GM18868 (cell line): ENCODE measurements around the gene ABCD2.
"Not testable (repeated sequence)": the region's sequence is repeated elsewhere in the genome, so short reads cannot be mapped to it uniquely, and the experiment has no call there.

Source experiments
- ATAC-seq: cut with Tn5 transposase; IDR thresholded peaks from one replicate; pipeline ENCODE4 v1.9.1; 2021; ENCODE audit warnings: mild to moderate bottlenecking, moderate library complexity; ENCODE audit not compliant: unreplicated experiment

ABCD2 gene

DNA sequence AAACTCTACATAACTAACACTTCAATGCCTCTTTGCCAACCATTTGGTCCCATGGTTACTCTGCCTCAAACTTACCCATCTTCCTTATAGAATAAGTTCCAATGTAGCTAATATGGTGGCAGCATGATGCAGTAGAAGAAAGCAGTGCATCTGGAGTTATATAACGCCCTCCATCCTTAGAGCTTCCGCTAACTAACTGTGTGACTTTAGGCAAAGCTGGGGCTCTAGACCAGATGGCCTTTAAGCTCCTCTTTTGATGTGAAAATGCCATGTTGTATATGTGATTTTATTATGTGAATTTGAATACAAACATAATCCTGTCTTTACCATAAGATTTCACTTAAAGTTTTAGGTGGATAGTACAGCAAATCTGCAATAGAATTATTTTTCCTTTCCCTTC, 6.1 kb downstream of the ABCD2 start:
- ATAC-seq, result no peak

DNA sequence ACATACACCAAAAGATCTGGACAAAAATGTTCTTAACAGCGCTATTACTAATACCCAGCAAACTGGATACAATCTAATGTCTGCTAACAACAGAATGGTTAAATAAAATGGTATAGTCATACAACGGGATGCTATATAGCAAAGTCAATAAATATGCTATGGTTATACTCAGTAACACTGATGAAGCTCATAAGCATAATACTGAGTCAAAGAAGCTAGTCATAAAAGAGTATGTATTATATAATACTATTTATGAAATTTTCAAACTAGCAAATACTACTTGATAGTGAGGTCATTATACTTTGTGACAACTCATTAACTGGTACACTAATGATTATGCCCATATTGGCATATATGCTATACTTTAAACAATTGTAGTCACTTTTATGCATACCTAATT, 7.4 kb downstream of the ABCD2 start:
- no peak for ATAC-seq

DNA sequence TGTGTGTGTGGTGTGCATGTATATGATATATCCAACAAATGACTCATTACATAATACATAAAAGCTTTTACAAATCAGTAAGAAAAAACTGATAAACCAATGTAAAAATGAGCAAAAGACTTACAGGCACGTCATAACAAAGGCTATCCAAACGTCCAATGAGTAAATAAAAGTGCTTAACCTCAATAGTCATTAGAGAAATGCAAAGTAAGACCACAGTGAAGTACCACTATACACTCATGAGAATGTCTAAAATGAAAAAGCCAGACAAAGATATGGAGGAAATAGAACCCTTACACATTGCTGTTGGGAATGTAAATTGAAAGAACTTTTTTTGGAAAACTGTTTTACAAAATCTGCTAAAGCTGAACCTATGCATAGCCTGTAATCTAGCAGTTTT, 7.8 kb downstream of the ABCD2 start:
- ATAC-seq, result no peak

DNA sequence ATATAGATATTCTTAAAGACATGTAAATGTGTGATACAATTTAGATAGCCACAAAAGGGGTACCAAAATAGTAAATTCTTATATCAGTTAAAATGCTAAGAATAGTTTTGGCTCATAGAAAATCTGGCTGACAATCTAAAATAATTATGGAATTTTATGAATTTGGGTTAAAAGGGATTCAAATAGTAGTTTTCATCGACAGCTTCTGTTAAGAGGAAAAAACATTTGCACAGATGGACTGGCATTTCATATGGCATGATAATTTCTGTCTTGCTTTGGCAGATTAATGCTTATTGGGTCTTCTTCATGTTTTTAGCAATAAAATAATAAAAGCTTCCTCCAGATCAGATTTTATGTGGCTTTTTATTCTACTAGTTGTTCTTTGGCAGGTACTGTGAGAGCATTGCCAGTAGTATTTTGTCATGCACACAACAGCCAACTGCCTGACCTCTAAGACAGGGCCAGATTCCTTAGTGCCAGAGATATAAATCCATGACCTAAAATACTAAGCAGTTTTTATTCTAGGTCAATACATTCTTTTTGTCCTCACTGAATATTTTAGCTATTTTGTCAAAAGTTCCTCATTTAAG, 9.1 kb downstream of the ABCD2 start:
- ATAC-seq, result no peak

DNA sequence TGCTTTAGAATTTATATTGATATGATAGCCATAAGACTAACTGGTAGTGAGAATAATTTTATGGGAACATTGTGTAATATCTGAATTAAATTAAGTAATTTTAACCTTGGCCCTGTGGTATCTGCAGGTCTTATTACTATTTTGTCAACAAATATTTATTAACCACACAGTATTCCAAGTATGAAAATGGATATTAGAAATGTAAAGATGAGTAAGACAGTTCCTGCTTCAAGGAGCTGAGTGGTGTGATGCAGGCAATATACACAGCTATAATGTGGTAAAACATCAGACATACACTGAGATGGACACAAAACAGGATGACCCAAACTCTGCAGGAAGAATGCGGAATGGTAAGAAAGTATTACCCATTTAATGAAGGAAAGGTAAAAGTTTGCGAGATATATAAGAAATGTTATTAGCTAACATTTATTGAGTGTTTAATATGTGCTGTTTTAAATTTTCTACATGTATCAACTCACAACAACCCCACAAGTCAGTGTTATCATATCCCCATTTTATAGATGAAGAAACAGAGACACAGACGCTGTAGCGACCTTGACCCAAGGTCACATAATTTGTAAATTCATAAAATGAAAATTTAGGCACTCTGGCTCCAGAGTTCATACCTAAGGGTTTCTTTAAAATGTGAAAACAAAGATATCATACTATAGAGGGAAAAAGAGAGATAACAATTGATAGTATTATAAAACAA, 12.7 kb downstream of the ABCD2 start:
- no peak for ATAC-seq

DNA sequence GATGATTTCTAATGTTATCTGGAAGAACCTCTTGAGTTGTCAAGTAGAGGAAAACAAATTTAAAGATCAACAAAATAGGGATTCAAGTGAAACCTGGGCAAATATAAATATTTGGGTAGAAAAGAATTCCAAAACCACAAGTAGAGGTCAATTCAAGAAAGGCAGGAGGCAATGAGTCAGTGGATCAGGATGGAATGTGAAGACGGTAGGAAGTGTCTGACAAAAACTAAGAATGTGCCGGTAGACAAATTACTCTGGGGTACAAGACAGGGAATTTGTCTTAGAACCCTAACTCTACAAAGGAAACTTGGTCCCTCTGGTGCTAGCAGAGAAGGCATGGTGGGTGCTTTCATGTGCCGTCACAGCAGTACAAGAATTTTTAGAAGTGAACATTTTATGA, 13.6 kb downstream of the ABCD2 start:
- no peak for ATAC-seq

DNA sequence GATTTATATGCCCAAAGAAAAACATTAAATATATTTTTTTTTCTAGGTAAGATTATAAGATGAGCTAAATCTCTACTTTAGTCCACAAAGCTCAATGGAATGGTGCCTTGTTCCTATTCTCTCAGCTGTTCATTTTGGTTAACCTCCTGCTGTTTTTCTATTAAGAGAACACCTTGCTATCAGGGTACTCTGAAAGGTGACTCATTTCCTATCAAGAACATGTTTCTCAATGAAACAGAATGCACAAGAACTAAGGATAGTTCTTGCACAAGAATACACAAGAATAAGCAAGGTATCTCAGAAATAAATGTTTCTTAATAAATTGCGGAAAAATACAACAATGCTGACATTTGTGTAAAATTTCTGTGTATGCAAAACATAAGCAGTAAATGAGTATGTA, 14.1 kb downstream of the ABCD2 start:
- ATAC-seq, result no peak

DNA sequence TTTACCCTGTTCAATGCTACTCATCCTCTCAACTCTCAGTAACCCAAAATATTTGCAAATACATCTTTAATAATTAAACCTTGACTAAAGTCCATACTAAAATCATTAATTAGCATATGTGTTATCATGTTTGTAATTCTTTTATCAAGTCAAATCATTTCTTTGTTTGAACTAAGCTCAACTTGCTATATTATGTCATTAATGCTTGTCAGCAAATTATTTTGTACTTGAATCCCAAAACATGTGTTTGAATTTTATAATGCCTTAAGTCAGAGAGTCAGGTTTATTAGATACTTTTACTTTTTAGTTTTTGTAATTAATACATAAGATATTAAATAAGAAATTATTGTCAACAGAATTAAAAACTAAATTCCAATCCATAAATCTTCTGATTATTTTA, 16.5 kb downstream of the ABCD2 start:
- no peak for ATAC-seq

DNA sequence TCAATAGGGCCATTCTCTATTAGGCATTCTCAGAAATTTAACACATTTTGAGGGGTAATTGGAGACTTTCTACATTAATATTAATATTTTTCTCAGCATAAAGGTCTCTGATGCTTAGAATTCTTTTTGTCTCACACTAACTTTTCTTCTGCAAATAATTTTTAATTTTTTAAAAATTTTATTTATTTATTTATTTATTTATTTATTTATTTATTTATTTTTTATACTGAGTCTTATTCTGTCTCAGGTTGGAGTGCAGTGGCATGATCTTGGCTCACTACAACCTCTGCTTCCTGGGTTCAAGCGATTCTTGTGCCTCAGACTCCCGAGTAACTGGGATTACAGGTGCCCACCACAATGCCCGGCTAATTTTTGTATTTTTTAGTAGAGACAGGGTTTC, 17.7 kb downstream of the ABCD2 start:
- ATAC-seq, result not testable (repeated sequence)

DNA sequence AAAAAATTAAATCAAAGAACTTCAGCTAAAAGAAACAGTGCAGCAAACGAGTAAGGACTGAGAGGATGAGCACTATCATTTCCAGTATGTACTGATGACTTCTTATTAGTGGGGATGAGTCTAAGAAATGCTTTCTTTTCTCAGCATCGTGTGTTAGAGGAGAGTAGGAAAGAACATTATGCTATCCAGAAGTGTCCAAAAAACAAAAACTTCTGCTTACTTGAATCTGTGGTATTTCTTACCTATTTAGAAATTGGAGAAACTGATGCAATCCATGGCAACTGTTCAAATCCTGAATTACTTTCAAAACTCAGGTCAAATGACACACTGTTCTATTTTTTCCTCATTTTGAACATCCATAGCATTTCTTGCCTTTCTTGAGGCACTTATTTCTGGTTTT, 23.7 kb downstream of the ABCD2 start:
- ATAC-seq, result no peak

DNA sequence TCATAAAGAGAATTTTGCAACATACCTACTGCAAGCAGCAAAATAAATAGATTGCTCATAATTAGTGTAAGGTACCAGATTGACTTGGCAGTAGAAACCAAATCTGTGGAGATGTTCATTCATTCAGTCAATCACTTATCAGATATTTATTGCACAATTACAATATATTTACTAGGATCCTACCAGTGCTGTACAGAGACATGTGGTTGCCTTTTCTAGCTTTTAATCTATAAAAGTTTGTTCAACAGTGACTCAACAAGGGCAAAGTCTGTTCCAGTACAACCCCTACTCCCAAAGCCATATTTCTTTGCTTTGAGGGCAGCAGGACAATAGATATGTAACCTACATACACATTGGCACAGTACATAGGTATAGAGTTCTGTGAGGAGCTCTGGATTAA, 27.3 kb downstream of the ABCD2 start:
- ATAC-seq, result no peak

DNA sequence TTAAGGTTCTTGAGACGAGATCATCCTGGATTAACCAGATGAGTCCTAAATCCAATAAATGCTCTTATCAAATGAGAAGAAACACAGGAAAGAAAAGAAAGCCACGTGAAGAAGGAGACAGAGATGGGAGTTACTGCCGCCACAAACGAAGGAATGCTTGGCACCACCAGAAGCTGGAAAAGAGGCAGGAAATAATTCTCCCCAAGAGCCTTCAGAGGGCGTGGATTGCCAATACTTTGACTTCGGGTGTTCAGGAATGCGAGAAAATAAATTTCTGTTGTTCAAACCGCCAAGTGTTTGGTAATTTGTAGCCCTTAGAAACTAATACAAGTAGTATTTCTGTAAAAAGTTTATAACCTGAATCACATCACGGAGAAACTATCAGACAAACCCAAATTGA, 31.3 kb downstream of the ABCD2 start:
- ATAC-seq, result no peak

DNA sequence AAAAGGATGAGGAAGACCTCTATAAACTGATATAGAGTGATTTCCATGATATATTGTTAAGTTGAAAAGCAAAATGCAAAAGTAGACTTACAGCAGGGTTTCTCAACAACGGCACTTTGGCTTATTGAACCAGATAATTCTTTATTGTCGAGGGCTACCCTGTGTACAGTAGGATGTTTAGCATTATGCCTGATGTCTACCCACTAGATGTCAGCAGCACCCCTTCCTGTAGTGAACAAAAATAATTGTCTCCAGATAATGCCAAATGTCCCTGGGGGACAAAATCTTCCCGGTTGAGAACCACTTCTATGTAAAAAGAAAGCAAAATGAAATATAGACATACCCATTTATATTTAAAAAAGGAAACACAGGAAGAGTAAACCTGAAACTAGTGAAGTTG, 32.4 kb downstream of the ABCD2 start:
- peak; percentile 95 for ATAC-seq

DNA sequence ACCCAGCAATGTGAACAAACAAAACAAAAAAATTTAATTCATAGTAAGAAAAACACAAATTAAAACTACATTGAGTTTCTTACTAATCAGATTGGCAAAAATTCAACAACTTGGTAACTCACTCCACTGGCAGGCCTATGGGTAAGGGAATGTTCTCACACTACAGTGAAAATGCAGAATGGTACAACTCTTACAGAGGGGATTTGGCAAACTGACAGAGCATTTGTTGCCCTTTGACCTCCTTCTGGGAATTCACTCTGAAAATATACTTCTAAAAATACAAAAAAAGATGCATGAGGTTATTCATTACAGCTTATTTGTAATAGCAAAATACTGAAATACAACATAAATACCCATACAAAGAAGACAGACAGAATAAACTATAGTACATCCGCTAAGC, 32.8 kb downstream of the ABCD2 start:
- ATAC-seq, result peak; percentile 16

DNA sequence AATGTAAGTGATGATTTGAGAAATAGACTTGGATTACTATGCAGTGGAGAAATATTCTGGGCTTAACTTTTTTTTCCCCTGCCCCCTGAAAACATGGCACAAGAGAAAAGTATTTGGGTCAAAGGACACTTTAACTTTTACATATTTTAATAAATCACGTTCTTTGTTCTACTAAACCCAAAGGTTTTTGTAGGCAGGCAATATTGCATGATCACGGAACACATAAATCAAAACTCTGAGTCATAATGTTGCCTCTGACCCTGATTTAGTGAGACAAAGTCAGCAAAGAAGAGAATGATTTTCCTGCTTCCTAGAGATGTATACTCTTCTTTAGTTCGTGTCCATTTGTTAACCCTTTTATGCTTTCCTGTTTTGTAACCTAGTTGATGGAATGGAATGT, 38.0 kb downstream of the ABCD2 start:
- ATAC-seq, result no peak

DNA sequence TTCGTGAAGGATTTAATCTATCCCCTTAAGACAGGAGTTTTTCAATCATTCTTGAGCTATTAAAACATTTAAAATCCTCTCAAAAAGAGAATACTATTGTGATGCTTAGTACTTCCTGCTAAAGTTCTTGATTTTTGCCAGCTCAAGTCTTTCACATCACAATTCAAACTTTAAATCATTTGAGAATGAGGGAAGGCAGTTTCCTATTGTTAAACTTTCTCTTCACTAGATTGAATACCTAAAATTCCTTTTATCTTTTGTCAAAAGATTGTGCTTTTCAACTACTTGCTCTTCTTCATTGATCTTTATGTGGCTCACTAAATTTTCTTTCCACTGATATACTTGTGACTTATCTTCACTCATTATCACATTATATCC, 44.1 kb downstream of the ABCD2 start:
- ATAC-seq, result no peak

DNA sequence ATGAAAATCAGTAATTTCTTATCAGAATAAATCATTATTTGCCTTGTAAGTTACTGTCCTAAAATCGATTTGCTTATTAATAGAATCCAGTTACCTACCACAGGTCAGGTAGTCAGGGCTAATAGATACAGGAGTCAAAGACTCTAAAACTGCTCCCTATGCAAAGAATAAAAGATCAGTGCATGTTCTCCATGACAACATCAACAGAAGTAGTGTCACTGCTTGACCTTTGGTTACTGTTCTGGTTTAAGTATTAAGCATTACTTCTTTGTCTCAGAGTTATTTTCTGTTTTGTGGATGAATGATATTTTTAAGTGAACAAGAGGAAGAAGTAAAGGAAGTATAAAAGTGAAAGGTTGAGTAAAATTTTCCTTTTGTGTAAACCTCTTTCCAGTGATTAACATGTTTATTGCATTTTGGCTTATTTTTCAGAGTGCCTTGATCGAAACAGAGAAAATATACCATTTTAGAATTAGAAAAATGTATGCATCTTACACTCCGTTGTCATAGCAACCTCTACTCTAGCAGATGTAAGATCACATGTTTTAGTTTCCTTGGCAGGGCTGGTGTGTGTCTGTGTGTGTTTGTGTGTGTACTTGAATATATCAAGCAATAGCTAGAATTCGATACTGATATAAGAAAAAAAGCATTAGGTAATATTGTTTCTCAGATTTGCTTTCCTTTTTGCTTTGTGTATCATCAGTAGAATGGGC, 44.7 kb downstream of the ABCD2 start:
- peak; percentile 54 for ATAC-seq

DNA sequence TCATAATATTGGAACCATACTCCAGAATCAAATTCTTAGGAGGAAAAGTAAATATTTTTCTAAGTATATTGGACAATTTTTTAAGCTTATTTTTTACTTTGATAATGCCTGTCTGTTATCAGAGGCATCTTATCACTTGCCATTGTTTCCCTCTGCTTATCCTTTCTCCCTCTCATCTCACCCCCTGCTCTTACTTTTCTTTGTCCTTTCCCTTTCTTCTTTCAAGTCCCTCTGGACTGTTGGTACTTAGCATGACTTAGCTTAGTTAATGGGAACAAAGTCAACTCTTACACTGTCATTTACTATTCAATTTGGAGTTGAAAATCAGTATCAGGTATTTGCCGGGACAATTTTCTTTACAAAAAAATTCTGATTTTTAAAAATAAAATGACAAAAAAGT, 45.2 kb downstream of the ABCD2 start:
- ATAC-seq, result no peak

DNA sequence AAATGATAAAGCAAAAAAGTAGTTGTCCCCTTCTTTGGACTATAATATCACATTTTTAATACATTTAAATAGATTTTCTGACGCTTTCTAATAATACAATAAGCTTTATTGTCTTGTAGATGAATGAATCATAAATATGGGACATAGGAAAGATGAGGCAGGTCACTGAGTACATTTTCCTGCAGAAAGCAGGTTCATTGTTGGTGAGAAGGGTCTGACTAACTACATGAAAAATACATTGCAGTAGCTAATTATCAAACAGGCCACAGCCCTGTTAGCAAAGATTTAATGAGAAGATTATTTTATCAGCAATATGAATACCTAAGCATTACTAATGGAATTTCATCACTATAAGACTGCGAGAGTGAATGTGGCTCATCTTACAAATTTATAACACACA, 45.6 kb downstream of the ABCD2 start:
- ATAC-seq, result no peak

DNA sequence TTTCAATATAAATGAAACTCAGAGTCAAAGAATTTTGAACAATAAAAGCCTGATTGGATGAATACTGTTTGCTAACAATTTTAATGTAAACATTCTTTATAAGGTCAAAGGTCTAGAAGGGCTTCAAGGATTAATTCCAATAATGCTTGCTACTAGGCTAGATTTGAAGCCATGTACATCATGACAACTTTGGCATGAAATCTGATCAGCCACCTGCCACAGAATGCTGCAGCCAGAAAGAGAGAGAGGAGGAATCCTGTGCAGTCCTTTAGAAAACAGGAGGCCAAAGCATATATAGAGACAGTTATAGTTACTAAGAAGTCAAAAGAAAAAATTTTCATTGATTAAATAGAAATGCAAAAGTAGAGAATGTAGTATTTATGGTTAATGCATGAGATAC, 47.1 kb downstream of the ABCD2 start:
- no peak for ATAC-seq

DNA sequence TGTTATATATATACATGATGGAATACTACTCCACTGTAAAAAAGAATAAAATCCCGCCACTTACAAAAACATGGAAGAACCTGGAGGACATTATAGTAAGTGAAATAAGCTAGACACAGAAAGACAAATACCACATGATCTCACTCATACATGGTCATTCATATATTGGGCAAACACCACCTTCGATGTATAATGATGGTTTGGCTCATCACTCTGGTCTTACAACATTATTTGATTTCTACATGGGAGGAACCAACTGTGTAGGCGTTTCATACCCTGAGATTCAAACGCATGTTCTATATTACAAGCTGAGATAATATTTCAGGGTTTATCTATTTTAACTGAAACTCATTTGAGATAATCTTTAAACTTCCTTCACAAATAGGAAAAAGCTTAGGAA, 48.3 kb downstream of the ABCD2 start:
- ATAC-seq, result no peak

DNA sequence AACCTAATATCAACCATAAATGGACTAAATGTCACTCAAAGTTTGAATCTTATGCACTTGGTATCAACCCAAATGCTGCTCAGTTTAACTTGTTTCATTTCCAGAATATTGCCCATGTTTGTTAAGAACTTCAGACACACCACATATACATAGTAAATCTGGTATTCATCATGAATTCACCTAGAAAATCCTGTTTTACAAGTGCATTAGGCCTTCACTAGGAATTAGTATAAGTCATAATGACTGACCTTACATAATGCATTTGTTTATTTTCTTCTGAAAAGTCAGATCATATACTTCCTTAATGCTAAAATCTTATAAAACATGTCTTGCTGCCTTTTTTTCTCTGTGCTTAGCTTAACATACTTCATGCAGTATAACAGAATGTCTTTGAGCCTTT, 66.1 kb downstream of the ABCD2 start:
- no peak for ATAC-seq
